Measurements from ENCODE around the gene PLXNA2.

PLXNA2 gene

DNA sequence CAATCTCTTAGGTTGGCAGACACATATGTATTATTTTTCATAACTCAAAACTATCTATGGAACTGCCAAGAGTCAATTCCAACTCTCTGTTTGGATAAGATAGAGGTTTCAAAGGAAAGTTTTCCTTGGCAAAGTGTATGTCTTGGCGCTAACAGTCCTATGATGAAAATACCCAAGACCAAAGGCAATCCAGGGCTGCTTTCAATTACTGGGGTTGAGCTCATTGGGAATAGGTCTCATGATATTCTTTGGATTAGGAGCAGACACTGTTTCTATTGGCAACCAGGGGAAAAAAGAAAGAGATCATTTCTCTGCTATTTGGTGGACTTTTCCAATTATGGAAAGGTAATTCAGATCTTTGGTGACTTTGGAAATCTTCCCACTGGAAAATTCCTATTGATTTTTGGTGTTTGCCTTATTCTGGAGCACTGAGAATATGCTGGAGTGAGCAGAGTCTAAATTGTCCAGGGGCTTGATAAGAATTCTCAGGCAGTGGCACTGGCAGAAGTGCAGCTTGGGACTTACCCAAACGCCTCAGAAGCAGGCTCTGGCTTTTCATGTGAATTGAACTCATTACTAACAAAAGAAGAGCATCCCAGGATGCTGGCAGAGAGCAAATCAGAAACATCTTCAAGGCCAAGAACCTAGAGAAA lies 20.4 kb upstream of the PLXNA2 start:
- DNase-seq = no peak

DNA sequence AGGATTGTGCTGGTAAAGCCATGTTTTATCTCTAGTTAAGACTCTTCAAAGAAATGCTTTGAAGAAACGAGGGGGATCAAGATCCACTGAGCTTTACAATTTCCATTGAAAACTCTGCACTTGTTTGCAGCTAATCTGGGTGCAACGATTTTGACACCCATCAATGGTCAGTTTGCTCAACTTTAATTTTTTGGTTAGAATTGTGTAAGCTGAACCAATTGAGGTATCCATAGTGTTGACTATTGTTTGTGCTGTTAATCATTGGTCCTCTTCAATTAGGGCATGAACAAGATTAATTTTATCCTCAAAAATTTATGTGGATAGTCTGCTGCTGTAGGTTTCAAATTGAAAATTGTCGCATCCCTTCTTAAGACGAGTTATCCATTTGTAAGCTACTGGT lies 17.7 kb upstream of the PLXNA2 start:
- DNase-seq = no peak

- no peak for DNase-seq
Observed at GRCh38 chr1:208258277-208258676, 14.1 kb upstream of the PLXNA2 start.

- DNase-seq = no peak
Observed at GRCh38 chr1:208257351-208257750, 13.2 kb upstream of the PLXNA2 start.

GRCh38 chr1:208256556-208256955 lies 12.4 kb upstream of the PLXNA2 start:
- DNase-seq = no peak

- no peak for DNase-seq
Observed at GRCh38 chr1:208256091-208256490, 11.9 kb upstream of the PLXNA2 start.

GRCh38 chr1:208254862-208255261 lies 10.7 kb upstream of the PLXNA2 start:
- no peak for DNase-seq

- DNase-seq = no peak
Observed at GRCh38 chr1:208254376-208254775, 10.2 kb upstream of the PLXNA2 start.

GRCh38 chr1:208252836-208253576 lies 8.8 kb upstream of the PLXNA2 start:
- DNase-seq = no peak

DNA sequence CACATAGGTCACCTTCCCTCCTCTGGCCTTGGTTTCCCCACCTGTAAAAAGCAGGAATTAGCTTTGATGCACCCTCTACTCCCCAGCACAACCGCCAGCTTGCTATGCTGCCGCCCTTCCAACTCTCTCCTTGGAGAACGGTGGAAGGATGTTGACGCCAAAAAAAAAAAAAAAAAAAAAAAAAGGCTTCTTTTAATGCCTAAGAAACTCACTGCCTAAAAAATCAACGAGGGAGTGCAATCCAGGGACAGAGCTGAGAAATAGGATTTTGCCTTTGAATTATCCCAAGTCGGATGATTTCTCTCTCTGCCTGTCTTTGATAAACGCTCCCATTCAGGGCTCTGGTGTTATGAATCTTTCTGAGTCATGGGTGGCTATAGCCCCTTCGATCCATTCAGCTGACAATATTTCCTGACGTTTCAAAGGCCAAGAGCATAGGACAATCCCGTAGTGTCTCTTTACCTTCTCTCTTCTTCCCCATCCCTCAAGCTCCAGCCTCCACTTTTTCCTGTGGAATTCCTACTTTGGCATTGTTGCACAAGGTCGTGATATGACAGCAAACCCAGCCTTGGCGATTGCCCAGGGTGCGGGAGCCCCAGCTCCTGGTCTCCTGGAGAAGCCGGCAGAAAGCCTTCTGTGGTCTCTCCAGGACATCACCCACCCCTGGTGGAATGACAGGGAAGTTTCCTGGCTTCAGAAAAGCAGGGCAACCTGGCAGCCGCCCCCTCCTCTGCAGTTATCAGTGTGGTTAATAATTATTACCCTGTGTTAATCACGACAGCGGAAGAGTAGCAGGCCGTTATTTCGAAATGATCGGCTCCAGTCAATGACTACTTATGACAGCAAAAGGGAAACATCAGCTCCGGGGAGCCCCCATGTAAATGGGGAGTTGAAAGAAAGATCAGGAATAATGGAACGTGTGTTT lies 8.0 kb upstream of the PLXNA2 start:
- DNase-seq = no peak

GRCh38 chr1:208251015-208251414 lies 6.8 kb upstream of the PLXNA2 start:
- DNase-seq = no peak

GRCh38 chr1:208250613-208251012 lies 6.4 kb upstream of the PLXNA2 start:
- DNase-seq = no peak

GRCh38 chr1:208248991-208249696 lies 5.0 kb upstream of the PLXNA2 start:
- no peak for DNase-seq

GRCh38 chr1:208248307-208248801 lies 4.2 kb upstream of the PLXNA2 start:
- DNase-seq = no peak

DNA sequence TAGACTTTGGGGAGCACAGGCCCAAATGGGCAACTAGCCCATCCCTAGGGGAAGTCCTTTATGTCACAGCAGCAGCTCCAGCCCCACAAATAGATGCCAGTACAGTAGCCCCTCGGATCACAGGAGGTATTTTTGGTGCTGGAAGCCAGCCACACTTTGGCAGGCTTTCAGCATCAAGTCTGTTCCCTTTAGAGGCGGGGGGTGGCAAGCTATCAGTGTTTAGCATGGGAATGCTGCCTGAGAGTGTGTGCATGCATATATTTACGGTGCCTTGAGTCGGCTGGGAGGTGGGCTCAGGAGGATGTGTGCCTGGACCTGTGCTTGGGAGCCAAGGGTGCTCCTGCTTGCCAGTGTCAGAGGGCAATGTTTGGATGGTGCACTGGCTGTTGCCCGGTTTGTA lies 3.5 kb upstream of the PLXNA2 start:
- DNase-seq = no peak

DNA sequence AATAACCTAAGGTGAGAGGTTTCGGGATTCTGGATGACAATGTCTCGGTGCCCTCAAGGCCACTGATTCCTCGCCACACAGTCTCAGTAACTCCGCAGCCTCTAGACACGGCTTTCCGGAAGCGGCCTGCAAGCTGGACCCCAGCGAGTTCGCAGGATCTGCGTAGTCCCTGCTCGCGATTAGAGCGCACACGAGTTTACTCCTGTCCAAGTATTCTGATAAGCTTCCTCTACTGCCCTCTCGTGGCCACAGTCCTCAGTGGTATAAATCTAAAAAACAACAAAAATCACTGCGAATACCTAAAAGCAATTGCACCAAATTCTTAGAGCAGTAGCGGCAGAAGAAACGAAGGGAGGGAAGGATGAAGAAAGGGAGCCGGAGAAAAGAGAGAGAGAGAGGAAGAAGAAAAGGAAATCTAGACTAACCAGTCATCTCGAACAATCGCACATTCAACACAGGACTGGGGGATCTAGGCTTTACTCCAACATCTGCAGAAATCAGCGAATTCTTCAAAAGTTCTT lies 1.1 kb upstream of the PLXNA2 start:
- peak; percentile 85 to 87 for DNase-seq

- DNase-seq = no peak
Observed at GRCh38 chr1:208243527-208243966, 637 bp downstream of the PLXNA2 start.

- DNase-seq = peak in 1 of 2 donors; percentile 21
Observed at GRCh38 chr1:208242941-208243526, 1.1 kb downstream of the PLXNA2 start.

GRCh38 chr1:208242146-208242545 lies 2.0 kb downstream of the PLXNA2 start:
- no peak for DNase-seq

- no peak for DNase-seq
Observed at GRCh38 chr1:208241512-208241911, 2.7 kb downstream of the PLXNA2 start.

DNA sequence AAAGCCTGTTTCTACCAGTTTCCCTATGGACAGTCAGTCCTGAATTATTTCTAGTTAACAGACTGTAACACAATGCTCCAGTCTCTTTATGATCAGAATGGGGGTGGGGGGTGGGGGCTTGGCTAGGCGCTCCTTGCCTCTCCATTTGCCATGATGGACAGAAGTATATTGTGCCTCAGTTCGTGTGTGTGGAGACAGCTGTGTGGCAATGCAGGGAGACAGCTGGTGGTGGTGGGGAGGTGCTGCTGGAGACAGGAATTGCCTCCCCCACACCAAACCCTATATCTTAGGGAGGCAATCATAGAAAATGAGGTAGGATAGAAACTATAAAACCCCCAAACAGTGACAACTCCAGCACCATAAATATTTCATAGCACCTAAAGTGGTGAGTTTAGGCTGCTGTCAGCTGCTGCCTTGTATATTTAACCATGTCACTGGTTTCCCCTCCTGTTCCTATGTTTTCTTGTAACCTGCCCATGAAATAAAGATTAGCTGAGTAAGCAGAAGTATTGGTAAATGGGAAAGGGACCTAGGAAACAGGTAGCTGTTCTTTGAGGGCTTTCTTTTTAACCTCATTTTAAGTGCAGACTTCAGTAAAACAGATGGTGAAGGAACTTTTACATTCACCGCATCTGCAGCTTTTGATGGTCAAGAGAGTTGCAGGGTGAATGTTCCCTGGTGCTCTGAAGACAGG lies 3.4 kb downstream of the PLXNA2 start:
- DNase-seq = no peak
